ENCODE results near the gene PSD4. TPM values are rescaled to one million over a fixed set of nuclear protein-coding genes. Genes with fewer than 3 reads are reported as not detected.

Gene PSD4
- polyA plus RNA-seq, 1 experiment: 0.37 TPM

DNA sequence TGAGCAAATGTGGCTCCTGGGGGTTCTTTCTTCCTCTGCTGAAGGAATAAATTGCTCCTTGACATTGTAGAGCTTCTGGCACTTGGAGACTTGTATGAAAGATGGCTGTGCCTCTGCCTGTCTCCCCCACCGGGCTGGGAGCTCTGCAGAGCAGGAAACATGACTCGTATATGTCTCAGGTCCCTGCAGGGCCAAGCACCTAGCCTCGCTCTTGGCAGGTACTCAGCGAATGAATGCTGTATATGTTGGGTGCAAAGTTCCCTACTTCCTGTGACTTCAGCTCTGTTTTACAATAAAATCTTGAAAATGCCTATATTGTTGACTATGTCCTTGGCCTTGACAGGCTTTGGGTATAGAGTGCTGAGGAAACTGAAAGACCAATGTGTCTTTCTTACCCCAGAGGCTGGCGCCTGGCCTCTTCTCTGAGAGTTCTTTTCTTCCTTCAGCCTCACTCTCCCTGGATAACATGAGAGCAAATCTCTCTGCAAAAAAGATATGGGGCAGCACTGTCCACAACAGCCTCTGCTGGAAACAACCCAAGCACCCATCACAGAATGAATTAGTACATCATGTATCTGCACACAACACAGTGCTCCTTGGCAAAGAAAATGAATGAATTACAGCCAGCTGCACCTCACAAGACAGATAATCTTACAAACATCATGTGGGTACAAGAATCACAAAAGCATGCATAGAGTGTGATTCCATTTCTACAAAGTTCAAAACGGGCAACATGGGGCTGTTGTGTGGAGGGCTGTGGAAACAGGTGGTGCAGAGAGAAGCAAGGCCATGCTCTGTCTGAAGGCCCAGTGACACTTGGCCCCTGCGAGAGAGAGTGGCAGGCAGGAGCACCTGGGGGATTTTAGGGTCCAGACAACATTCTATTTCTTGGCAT lies 39.8 kb upstream of the PSD4 start:
- Histone ChIP-seq H3K4me3 (ENCODE audit: low read depth, low read length) (no peak overlapping the region), H3K9me3 (ENCODE audit: control insufficient read depth, insufficient read depth, low read length) (no peaks in the 10 kb centered on the region), H3K27me3 (ENCODE audit: control insufficient read depth, insufficient read depth, low read length) (peaks cover 32% of the 10 kb centered on the region), H3K27ac (ENCODE audit: low read depth, low read length) (no peak overlapping the region)
- POLR2A ChIA-PET: no interaction called here
- no peak for DNase-seq (ENCODE audit: low read depth, low spot score)
- CTCF ChIA-PET: interaction anchor here (1.4 to 10.4 kb wide), 3 partner anchors 68 to 256 kb away, joined by 23 to 218 read pairs (median 200); no protein-coding TSS in a partner anchor
- TF ChIP-seq, protein P1, sequence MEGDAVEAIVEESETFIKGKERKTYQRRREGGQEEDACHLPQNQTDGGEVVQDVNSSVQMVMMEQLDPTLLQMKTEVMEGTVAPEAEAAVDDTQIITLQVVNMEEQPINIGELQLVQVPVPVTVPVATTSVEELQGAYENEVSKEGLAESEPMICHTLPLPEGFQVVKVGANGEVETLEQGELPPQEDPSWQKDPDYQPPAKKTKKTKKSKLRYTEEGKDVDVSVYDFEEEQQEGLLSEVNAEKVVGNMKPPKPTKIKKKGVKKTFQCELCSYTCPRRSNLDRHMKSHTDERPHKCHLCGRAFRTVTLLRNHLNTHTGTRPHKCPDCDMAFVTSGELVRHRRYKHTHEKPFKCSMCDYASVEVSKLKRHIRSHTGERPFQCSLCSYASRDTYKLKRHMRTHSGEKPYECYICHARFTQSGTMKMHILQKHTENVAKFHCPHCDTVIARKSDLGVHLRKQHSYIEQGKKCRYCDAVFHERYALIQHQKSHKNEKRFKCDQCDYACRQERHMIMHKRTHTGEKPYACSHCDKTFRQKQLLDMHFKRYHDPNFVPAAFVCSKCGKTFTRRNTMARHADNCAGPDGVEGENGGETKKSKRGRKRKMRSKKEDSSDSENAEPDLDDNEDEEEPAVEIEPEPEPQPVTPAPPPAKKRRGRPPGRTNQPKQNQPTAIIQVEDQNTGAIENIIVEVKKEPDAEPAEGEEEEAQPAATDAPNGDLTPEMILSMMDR (IDR thresholded peaks at IDR 0.05; ENCODE audit: low read depth, low read length): no peak

DNA sequence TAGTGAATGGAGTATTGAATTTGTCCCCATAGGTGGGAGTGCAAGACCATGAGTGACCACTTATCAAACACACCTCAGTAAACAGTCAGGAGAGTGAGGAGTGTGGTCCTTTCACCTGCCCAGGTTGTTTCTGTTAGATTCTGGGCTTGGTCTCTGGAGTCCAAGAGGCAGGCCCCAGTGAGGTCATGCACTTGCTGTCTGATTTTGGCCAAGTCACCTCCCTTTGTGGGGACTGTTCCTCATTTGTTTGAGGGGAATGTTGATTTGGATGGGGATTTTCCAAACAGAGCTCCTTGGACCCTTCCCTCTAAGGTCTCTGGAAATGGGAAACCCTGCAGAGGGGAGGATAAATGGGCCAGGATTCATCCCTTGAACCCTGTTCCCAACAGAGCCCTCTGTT lies 39.1 kb upstream of the PSD4 start:
- TF ChIP-seq, protein P1 (IDR thresholded peaks at IDR 0.05; ENCODE audit: low read depth, low read length): no peak
- H3K4me3 ChIP-seq (ENCODE audit: low read depth, low read length): no peak overlapping the region
- peaks cover 30% of the 10 kb centered on the region for H3K27me3 ChIP-seq (ENCODE audit: control insufficient read depth, insufficient read depth, low read length)
- ChIA-PET CTCF (interaction anchor here (4.9 to 10.4 kb wide), 3 partner anchors 18 to 255 kb away, joined by 18 to 218 read pairs (median 200); no protein-coding TSS in a partner anchor), POLR2A (no interaction called here)
- no peaks in the 10 kb centered on the region for H3K9me3 ChIP-seq (ENCODE audit: control insufficient read depth, insufficient read depth, low read length)
- no peak overlapping the region for H3K27ac ChIP-seq (ENCODE audit: low read depth, low read length)
- DNase-seq (ENCODE audit: low read depth, low spot score): no peak

DNA sequence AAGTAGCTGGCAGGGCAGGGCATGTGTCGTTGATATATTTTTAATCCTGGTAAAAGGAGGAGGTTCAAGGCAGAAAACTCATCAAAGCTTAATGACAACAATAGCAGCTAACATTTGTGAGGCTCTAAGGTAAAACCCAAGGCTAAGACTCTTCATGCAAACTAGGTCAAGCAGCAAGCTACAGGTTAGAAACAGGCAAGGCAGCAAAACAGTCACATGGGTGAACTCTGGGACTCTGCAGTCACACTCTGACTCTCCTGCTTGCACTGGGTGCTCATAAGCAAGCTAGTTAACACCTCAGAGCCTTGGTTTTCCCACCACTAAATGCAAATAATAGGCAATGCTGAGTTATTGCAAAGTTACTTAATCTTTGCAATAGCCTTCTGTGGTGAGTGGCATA lies 38.5 kb upstream of the PSD4 start:
- ChIA-PET CTCF (interaction anchor here (1.5 to 10.4 kb wide), 5 partner anchors 18 to 254 kb away, joined by 3 to 218 read pairs (median 28); no protein-coding TSS in a partner anchor), POLR2A (no interaction called here)
- no peak for DNase-seq (ENCODE audit: low read depth, low spot score)
- no peak overlapping the region for H3K27ac ChIP-seq (ENCODE audit: low read depth, low read length)
- H3K27me3 ChIP-seq (ENCODE audit: control insufficient read depth, insufficient read depth, low read length): peaks cover 29% of the 10 kb centered on the region
- no peaks in the 10 kb centered on the region for H3K9me3 ChIP-seq (ENCODE audit: control insufficient read depth, insufficient read depth, low read length)
- TF ChIP-seq, protein P1 (IDR thresholded peaks at IDR 0.05; ENCODE audit: low read depth, low read length): no peak
- H3K4me3 ChIP-seq (ENCODE audit: low read depth, low read length): no peak overlapping the region

DNA sequence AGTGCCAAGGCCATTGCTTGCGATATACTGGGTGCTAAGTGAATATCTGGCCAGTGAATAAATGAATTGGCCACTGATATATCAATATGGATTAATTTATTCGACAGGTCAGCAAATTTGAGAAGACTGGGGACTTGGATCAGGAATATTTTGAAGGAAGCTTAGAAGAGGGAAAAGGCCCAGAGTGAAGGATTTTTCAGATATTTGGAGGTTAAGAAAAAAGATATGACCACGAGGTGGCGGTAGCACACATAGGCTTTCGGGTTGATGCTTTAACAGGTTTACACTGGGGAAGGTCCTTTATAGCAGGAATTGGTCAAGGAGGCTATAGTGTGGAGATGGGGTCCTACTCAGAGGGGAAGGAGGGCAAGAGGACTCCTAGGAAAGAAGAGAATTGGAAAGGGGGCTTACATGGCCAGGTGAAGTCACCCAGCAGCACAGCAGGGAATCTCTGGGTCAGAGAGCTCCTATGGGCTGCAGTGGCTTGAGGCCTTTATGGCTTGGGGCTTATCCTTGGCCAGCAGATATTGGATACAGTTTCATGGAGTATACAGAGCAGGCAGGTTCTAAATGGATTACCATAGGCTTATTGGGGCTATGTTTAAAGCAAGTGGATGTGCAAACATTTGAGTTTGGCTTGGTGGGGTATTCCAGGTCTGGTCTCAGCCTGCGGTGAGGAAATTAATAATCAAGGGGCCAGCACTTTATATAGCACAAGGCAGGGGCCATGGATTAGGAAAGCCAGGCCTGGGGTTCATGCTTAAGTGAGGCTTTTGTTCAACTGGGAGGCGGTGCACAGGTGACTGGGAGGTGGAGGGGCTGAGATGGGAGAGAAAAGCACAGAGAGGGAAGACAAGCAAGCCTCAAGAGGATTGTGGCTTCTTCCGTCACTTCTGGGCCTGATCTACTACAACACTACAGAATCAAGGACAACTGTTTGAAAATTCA lies 36.7 kb upstream of the PSD4 start:
- TF ChIP-seq, protein P1 (IDR thresholded peaks at IDR 0.05; ENCODE audit: low read depth, low read length): peak; percentile 67
- H3K27me3 ChIP-seq (ENCODE audit: control insufficient read depth, insufficient read depth, low read length): peaks cover 27% of the 10 kb centered on the region
- ChIA-PET POLR2A (no interaction called here), CTCF (interaction anchor here (0.6 to 10.4 kb wide), 55 partner anchors 8 to 262 kb away, joined by 3 to 218 read pairs (median 6); no protein-coding TSS in a partner anchor)
- peak; percentile 8 for DNase-seq (ENCODE audit: low read depth, low spot score)
- H3K4me3 ChIP-seq (ENCODE audit: low read depth, low read length): no peak overlapping the region
- H3K9me3 ChIP-seq (ENCODE audit: control insufficient read depth, insufficient read depth, low read length): no peaks in the 10 kb centered on the region
- H3K27ac ChIP-seq (ENCODE audit: low read depth, low read length): no peak overlapping the region

All from AG04450 (cell line).